ENCODE measurements around the gene GGA1.
A peak's percentile ranks its signal among the peaks of the same experiment; 100 is the strongest.

GGA1 gene

DNA sequence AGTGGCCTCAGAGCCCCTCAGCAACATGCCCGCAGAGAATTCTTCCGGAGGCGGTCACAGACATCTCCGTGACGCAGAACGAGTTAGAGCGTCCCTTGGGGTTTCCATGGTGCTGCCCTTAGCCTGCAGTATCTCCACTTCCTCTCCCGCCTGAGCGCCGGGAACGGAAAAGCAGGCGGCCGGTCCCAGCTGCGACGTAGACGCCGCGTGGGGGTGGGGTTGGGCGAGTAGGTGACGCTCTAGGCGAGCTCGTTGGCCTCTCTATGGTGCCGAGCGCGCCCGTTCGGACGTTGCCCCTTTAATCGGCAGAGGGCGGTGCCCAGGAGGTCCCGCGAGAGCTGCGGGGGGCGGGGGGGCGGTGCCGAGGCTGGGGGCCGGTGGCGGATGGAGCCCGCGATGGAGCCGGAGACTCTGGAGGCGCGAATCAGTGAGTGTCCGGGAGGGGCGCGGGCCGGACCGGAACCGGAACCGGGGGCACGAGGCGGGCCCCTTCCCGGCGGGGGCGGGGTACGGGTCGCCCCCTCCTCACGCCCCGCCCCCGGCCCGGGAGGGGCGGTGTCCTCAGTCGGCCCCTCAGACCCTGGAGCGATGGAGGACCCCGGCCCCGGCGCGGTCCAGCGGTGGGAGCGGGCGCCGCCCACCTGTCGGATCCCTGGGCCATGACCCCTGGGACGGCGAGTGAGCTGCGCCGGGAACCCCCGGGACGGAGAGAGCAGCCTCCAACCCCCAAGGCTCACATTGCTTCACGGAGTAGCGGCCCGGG is at the start of gene GGA1:
Gene GGA1 (plus strand): TSS at position 358 of the 763 bp plus-strand sequence. CDS start 27 bp downstream, at position 385.
- DNase-seq (ENCODE audit: low read depth in 2 of 2): peak; percentile 90 to 92

DNA sequence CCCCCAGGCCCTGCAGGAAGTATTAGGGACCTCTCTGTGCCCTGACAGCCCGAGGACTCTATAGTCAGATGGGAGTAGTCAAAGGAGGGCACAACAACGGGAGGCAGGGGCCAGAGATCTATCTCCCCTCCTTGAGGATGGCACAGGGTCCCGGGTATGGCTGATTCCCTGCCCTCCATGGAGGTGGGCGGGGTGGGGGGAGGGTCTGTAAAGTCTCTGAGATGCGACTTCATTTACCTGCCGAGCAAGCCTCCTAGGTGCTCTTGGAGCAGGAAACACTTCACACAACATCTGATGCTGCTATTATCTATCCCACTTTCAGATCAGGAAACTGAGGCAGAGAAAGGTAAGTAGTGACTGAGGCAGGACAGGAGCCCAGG is 49.1 kb upstream of the GGA1 start:
- no peak for DNase-seq (ENCODE audit: low read depth in 2 of 2)

- no peak for DNase-seq (ENCODE audit: low read depth in 2 of 2)
These were observed 48.6 kb upstream of the GGA1 start, which contains the start of gene CDC42EP1 for GRCh38 chr22:37559901-37560607. CDC42EP1 (plus strand) TSS chr22:37560480; CDS start chr22:37566350, 5,870 bp downstream.

- no peak for DNase-seq (ENCODE audit: low read depth in 2 of 2)
These were observed 47.9 kb upstream of the GGA1 start for GRCh38 chr22:37560608-37561211.

- DNase-seq (ENCODE audit: low read depth in 2 of 2): peak; percentile 79 to 80
These were observed 47.2 kb upstream of the GGA1 start for GRCh38 chr22:37561212-37562048.

GRCh38 chr22:37562049-37562875 is 46.4 kb upstream of the GGA1 start:
- no peak for DNase-seq (ENCODE audit: low read depth in 2 of 2)

DNA sequence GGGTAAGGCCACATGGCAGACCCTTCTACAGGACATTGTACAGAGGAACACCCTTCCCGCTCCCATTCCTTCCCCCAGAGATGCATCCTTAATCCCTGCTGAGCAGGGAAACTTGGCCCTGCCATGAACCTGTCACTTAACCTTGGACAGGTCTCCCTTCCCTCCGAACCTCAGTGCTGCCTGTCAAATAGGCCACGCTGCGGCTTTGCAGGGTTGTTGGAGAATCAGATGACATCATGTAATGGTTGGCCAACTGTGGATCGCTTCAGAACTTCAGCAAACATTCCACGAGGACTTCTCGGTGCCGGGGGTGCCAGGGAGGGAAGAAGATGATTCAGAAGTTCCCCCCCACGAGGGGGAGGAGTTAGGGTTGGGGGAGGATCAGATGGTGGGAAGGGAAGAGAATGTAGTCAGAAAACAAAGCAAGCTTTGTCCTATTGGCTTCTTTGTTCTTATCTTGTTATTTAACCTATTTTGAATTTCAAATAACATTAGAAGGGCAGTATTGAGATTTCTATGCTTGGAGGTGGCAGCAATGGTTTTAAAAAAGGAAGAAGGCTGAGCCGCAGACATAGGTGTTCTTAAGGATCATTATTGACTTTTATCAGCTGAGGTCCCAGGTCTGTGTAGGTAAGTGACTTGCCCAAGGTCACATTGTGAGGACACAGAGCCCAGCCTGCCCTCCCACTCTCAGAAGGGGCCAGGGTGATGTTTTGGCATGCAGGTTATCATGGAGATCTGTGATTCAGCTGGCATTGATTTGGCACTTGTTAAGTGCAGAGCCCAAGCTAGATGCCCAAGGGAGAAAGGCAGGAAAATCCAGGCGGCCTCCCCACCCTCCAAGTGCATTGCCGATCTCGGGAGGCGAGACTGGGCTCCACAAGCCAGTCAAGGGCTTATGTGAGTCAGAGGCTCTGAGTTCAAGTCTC is 45.2 kb upstream of the GGA1 start:
- DNase-seq (ENCODE audit: low read depth in 2 of 2): no peak

- DNase-seq (ENCODE audit: low read depth in 2 of 2): no peak
These were observed 44.4 kb upstream of the GGA1 start for GRCh38 chr22:37564111-37564711.

- no peak for DNase-seq (ENCODE audit: low read depth in 2 of 2)
These were observed 42.8 kb upstream of the GGA1 start for GRCh38 chr22:37565830-37566229.

GRCh38 chr22:37566329-37566837 is 42.3 kb upstream of the GGA1 start:
- no peak for DNase-seq (ENCODE audit: low read depth in 2 of 2)

DNA sequence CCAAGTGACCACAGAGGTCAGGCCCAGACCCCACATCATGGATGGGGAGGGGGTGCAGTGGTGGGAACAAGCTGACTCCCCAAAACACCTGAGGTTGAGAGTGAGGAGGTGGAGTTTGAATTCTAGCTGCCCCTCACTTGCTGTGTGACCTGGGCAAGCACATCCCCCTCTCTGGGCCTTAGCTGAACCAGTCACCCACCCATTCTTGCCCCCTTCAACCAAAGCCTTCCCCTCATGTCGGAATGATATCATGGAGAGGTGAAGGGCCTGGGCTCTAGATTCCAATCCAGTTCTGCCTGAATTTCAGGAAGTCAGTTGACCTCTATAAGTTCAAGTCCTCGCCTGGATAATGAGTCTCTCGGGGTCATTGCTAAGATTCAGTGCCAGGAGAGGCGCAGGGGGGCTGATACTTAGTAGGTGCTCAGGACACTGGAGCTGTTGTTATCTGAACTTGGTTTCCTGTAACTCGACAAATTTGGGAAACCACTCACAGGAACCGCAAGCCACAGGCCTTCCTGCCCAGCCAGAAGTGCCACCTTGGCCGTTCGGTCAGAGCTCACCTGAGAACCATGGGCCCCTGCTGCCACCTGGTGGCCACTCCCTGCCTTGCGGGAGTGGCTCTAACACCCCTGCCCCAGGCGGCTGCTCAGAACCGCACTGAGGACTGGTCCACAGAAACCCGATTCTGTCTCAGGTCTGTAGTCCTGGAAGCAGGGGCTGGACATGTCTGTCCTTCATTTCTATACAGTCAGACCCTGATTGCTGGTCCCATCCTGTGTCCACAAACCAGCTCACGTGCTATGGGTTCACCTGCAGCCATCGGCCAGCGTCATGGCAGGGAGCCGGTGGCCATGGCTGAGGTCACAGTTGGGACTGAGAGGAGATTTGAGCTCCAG is 41.5 kb upstream of the GGA1 start:
- DNase-seq (ENCODE audit: low read depth in 2 of 2): peak; percentile 88 to 89

DNA sequence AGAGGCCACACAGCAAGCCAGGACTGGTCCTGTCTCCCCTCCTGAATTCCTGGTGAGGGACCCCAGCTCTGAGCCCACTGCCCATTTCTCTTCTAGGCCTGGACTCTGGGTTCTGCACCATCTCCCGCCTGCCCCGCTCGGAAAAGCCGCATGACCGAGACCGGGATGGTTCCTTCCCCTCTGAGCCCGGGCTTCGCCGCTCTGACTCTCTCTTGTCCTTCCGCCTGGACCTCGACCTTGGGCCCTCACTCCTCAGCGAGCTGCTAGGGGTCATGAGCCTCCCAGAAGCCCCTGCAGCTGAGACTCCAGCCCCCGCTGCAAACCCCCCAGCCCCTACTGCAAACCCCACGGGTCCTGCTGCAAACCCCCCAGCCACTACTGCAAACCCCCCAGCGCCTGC is 40.6 kb upstream of the GGA1 start:
- DNase-seq (ENCODE audit: low read depth in 2 of 2): no peak

GRCh38 chr22:37568448-37569008 is 40.1 kb upstream of the GGA1 start:
- no peak for DNase-seq (ENCODE audit: low read depth in 2 of 2)

GRCh38 chr22:37569009-37569920 is 39.4 kb upstream of the GGA1 start:
- no peak for DNase-seq (ENCODE audit: low read depth in 2 of 2)

- no peak for DNase-seq (ENCODE audit: low read depth in 2 of 2)
These were observed 38.5 kb upstream of the GGA1 start for GRCh38 chr22:37569921-37570660.

GRCh38 chr22:37570661-37570976 is 38.0 kb upstream of the GGA1 start:
- no peak for DNase-seq (ENCODE audit: low read depth in 2 of 2)
